GM10266 (cell line): ENCODE data around the gene MYH13.

ENCODE experiments used
- DNase-seq: peaks from one replicate; pipeline ENCODE4 v3.0.0; 2012; ENCODE audit errors: extremely low spot score
- CTCF ChIP-seq: IDR thresholded peaks from 2 replicates; pipeline ENCODE4 v1.5.1; 2012; ENCODE audit warnings: mild to moderate bottlenecking, low read depth; ENCODE audit not compliant: control insufficient read depth, insufficient read depth; ENCODE audit errors: missing control alignments

MYH13 gene

GRCh38 chr17:10372906-10373305, at the start of gene MYH13:
Gene MYH13 (minus strand): TSS chr17:10373006. CDS start chr17:10364530, 8,476 bp downstream.
- no peak for DNase-seq
- no peak for TF ChIP-seq CTCF

GRCh38 chr17:10421900-10422542, 49.2 kb upstream of the MYH13 start, which contains the start of gene MYH8:
Gene MYH8 (minus strand): TSS chr17:10421950. CDS start chr17:10420227, 1,723 bp downstream.
- DNase-seq = no peak
- TF ChIP-seq CTCF = no peak

GRCh38 chr17:10421211-10421610, 48.4 kb upstream of the MYH13 start:
- TF ChIP-seq CTCF = no peak
- no peak for DNase-seq

GRCh38 chr17:10420811-10421210, 48.0 kb upstream of the MYH13 start:
- TF ChIP-seq CTCF = no peak
- DNase-seq = no peak

- no peak for DNase-seq
- TF ChIP-seq CTCF = no peak
Measured at GRCh38 chr17:10417431-10417830, 44.6 kb upstream of the MYH13 start.

- no peak for DNase-seq
- TF ChIP-seq CTCF = no peak
Measured at GRCh38 chr17:10415161-10415560, 42.4 kb upstream of the MYH13 start.

- no peak for TF ChIP-seq CTCF
Measured at GRCh38 chr17:10403589-10403988, 30.8 kb upstream of the MYH13 start.

More at GRCh38 chr17:10403589-10403988, 30.8 kb upstream of the MYH13 start:
- no peak for DNase-seq
